Activated T-helper 9 cell treated with anti-CD3 and anti-CD28 coated beads, Interleukin-2, amount 50 U/mL, for 16 hours (primary cell): ENCODE measurements around the gene TUFT1.
"Not testable (repeated sequence)": the region's sequence is repeated elsewhere in the genome, so short reads cannot be mapped to it uniquely, and the experiment has no call there.

Experiments used
- DNase-seq: peaks from one replicate; pipeline ENCODE4 v3.0.0-alpha.2; 2020; ENCODE audit warnings: low read depth

Gene TUFT1

GRCh38 chr1:151581451-151581850 lies 41.3 kb downstream of the TUFT1 start:
- no peak for DNase-seq

- no peak for DNase-seq
Observed at GRCh38 chr1:151581921-151582320, 41.8 kb downstream of the TUFT1 start.

GRCh38 chr1:151583796-151584195 lies 43.7 kb downstream of the TUFT1 start:
- no peak for DNase-seq

GRCh38 chr1:151584278-151584677 lies 44.2 kb downstream of the TUFT1 start:
- DNase-seq, result no peak

- DNase-seq, result no peak
Observed at GRCh38 chr1:151584780-151585179, 44.7 kb downstream of the TUFT1 start.

DNA sequence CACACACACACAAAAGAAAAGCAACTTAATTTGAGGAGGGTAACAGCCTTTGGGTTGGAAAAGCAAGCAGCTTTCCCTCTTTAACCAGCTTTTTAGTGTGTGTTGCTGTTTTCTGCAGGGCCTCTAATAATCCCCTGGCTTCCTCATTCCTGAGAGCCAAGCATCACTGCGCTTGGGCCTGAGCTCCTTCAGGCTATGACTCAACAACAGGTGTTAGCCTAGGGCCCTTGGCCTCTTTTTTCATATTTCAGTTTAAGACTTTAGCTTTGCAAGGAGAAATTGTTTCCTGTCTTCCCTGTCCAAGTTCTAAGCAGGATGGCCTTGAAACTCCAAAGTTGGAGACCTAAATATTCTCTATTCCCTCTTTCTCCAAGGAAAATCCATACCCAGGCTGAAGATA lies 45.5 kb downstream of the TUFT1 start:
- DNase-seq, result no peak

DNA sequence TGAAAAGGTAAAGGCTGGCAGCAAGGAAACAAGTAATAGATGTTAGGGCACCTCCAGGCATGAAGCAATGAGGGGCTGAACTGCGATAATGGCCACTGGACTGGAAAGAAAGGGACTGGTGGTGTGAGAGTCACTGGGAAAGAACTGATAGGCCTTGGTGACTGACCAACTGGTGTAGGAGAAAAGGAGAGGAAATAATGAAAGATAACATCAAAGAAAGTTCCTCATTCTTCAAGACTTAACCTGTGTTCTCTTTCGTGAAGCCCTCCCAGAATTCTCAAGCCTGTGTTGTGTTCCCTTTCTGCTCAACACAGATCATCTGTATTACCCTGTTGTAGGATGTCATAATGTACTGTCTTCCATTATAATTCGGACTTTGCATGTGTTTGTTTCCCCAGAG lies 50.9 kb downstream of the TUFT1 start:
- DNase-seq, result no peak

GRCh38 chr1:151593730-151594129 lies 53.6 kb downstream of the TUFT1 start:
- no peak for DNase-seq

DNA sequence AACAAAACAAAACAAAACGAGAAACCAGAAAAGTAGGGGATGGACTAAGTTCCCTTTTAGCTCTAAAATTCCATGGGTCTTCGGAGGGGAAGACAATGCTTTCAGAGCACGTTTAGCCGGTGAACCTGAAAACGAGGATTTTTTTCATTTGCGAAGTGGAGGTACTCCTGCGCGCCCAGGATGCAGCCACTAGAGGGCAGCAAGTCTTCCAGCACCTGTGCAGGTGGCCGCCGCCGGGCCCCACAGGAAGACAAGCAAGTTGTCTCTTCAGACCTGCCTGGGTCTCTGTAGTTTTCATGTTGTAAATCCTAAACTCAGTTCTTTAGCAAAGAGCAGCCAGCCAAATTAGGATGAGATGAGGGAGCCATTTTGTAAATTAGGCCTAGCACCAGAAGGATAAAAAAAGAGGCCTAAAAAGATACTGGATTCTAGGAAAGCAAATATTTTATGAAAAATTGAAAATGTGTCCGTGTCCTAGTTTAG lies 54.1 kb downstream of the TUFT1 start:
- DNase-seq, result peak; percentile 78

GRCh38 chr1:151596166-151596953 lies 56.3 kb downstream of the TUFT1 start:
- DNase-seq, result no peak

- DNase-seq, result not testable (repeated sequence)
Observed at GRCh38 chr1:151602550-151602949, 62.4 kb downstream of the TUFT1 start.

DNA sequence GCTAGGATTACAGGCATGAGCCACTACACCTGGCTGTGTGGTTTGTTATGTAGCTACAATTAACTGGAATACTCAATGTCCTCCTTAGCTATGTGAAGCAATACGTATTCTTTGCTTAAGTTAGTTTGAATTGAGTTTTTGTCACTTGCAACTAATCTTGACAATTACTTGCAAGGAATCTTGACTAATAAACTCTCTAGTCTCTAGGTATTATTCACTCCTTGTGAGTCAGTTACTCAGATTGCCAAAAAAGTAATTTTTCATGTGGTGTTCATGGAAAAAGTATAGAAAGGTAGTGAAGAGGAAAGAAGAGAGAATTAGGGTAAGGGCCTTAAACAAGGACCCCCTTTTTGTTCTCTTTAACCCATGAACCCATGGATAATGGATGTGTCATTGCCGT lies 64.2 kb downstream of the TUFT1 start:
- DNase-seq, result no peak

DNA sequence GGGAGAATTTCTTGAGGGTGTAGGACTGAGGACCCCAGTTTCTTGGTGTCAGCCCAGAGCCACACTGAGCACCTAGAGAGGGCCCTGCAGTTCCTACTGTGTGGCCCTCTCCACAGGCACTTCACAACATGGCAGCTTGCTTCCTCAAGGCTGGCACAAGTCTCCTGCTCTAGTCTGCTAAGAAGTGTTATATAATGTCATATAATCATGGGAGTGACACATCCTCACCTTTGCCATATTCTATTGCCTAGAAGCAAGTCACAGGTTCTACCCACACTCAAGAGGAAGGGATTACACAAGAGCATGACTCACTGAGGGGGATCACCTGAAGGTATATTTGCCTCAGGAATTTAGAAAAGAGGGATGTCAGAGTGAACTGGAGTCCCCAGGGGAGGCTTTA lies 66.3 kb downstream of the TUFT1 start:
- DNase-seq, result no peak

DNA sequence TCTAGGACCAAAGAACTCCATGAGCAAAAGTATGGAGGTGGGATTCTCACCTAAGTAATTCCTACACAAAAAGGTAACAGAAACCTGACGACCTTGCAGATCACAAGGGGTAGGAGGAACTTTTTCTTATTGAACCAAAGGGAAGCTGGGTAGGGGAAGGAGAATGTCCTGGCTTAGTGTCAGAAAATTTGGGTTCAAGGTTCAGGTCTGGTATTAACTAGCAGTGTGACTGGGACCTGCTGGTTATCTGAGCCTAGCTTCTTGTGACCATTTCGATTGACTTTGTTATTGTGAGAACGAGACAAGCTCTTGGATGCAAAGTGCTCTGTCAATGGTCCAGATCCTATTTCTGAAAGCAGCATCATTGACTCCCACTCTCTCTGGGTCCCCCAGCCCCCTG lies 66.7 kb downstream of the TUFT1 start:
- no peak for DNase-seq

- no peak for DNase-seq
Observed at GRCh38 chr1:151610142-151610541, 70.0 kb downstream of the TUFT1 start.

GRCh38 chr1:151611288-151611790 lies 71.2 kb downstream of the TUFT1 start:
- no peak for DNase-seq

DNA sequence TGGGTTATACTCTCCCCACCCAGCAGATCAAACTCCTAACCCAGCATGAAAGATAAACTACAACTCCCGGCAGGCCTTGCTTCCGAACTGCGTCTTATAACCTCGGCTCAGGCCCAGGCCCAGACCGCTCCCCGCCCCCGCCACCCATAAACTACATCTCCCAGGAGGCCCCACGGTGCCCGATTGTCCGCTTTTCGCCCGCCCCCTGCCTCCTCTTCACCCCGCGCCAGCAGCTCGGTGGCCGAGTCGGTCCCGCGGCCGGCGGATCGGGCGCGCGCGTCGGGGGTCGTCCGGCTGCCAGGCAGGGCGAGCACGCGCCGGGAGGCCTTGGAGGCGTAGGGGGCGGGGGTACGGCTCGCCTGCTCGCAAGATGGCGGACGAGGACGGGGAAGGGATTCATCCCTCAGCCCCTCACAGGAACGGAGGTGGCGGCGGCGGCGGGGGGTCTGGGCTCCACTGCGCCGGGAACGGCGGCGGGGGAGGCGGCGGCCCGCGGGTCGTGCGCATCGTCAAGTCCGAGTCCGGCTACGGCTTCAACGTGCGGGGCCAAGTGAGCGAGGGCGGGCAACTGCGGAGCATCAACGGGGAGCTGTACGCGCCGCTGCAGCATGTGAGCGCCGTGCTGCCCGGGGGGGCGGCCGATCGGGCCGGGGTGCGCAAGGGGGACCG lies 71.9 kb downstream of the TUFT1 start, which contains the start of gene SNX27:
TSS of gene SNX27 (plus strand) at position 219 of the 669 bp plus-strand sequence. CDS start at position 371, 152 bp downstream.
- peak; percentile 76 for DNase-seq

GRCh38 chr1:151612501-151613281 lies 72.6 kb downstream of the TUFT1 start:
- peak; percentile 5 for DNase-seq

DNA sequence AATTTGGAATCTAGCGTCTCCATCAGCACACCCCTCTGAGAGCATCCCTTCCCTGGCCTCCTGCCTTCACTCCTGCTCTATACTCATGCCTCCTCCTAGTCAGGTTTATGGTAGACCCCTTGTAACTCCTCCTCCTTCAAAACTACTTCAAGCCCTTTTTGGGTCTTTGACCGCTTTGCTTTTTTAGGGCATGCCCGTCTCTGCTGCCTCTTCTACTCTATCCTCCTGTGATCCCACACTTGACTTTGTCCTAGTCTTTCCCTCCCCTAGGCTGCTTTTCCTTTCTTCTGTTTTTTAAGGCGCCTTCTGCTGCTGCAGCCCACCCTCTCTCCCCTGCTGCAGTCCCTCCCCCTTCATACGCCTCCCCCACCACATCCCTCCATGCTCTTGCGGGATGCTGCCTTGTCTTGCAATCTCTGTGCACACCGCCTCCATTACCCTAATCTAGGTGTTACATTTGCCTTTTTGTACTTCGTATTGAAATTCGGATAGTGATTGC lies 73.2 kb downstream of the TUFT1 start:
- no peak for DNase-seq

DNA sequence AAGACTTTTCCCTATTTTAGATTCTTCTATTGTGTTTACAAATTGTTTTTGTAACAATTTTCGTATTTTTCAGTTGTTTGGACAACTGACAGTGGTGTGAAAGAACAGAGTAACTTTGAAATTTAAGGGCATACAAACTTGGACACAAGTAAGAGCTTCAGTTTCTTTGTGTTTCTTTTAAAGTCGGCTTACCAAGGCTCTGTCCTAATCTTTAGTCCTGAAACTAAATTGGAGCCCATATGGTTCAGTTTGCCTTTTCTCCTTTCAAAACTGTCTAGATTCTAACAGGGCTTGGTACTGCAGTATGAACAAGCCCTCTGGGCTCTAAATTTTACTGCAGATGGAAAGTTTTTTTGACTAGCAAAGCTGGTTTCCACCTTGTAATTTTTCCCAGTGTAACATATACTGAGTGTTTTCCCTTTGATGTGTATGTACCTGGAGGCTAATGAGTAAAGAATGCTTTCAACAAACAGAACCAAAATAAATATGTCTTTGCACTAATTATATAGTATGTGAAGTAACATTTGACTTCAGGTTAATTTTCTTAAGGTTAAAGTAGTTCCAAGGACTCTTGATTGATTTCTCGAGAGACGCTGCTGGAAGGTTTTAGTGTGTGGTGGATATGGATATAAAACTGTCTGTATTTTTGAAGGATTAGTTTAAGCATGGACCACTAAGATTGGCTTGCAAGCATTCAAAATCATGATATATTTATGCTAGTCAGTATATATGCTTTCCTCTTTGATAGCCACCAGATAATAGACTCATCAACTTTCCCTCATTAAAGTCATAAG lies 75.8 kb downstream of the TUFT1 start:
- DNase-seq, result no peak

- no peak for DNase-seq
Observed at GRCh38 chr1:151616505-151616849, 76.4 kb downstream of the TUFT1 start.
